ENCODE results near the gene KIZ.
"Not testable (repeated sequence)": the region's sequence is repeated elsewhere in the genome, so short reads cannot be mapped to it uniquely, and the experiment has no call there.

KIZ gene

DNA sequence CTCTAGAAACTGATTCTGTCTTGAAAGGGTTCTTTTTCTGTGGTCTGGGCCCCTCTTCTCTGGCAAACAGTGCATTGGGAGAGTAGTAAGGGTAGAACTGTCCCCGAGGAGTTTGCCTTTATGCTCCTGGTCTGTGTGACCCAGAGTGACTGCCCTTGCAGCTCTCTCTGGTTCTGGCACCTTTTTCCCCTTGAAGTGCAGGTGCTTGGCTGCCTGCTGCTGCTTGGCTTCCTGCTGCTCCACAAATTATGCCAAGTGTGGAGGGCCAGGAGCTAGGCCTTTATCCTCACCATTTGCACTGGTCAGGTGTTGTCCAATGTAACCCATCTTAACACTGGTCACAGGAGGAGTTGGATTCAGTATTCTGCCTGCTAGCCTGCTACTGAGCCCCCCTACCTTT is 11.2 kb downstream of the KIZ start:
- DNase-seq (ENCODE audit: low read depth in 2 of 2): no peak

- DNase-seq (ENCODE audit: low read depth in 2 of 2): no peak
Measured at GRCh38 chr20:21139881-21140566, 14.1 kb downstream of the KIZ start.

DNA sequence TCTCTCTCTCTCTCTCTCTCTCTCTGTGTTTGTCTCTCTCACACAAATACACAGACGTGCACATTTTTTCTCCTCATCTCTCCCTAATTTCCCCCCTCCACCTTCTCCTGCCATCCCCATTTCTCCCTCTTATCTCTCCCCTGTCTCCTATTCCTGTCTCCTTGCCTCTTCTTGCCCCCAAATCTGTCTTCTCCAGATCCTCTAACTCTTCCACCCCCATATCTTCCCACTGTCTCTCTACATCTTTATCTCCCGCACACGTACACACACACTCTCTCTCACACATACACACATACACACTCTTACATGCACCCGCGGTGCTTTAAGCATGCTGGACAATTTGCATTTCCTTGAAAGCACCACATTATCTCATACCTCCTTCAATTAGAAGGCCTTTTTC is 15.9 kb downstream of the KIZ start:
- DNase-seq (ENCODE audit: low read depth in 2 of 2): no peak

GRCh38 chr20:21143194-21143890 is 17.5 kb downstream of the KIZ start:
- DNase-seq (ENCODE audit: low read depth in 2 of 2): no peak

DNA sequence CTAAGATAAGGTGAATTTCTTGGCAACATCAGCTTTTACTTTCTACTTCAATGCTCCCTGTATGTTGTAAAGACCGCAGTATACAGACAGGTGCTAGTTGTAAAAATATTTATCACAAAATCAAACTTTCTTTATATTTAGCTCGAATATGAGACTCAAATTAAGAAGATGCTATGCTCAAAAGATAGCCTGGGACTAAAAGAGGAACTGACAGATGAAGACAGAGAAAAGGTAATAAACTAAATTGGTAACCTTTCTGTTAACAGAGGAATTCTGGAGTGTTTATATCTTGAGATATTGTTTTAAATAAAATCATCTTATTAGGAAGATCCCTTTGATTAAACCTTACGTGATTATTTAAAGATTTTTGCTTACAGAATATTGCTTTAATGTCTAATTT is 19.5 kb downstream of the KIZ start:
- no peak for DNase-seq (ENCODE audit: low read depth in 2 of 2)

GRCh38 chr20:21146215-21146614 is 20.3 kb downstream of the KIZ start:
- DNase-seq (ENCODE audit: low read depth in 2 of 2): no peak

- no peak for DNase-seq (ENCODE audit: low read depth in 2 of 2)
Measured at GRCh38 chr20:21147593-21147992, 21.7 kb downstream of the KIZ start.

GRCh38 chr20:21149344-21149743 is 23.5 kb downstream of the KIZ start:
- no peak for DNase-seq (ENCODE audit: low read depth in 2 of 2)

DNA sequence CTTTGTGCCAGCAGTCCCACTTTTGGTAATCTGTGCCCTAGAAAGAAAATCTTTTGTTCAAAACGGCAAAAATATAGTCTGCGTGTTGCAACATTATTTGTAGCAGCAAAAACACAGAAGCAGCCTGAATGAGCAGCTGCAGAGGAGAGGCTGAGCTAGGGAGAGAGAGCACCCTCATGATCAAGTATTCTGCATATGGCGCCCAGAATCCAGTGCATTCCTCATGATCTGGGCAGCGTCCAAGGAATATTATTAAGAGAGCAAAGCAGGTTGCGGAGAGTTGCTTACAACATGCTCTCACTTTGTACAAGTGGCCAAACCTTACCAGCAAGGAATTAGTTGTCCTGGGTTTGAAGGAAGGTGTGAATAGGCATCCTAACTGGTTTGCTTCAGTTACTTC is 25.9 kb downstream of the KIZ start:
- no peak for DNase-seq (ENCODE audit: low read depth in 2 of 2)

GRCh38 chr20:21154692-21155091 is 28.8 kb downstream of the KIZ start:
- DNase-seq (ENCODE audit: low read depth in 2 of 2): no peak

- no peak for DNase-seq (ENCODE audit: low read depth in 2 of 2)
Measured at GRCh38 chr20:21155268-21155667, 29.4 kb downstream of the KIZ start.

- DNase-seq (ENCODE audit: low read depth in 2 of 2): no peak
Measured at GRCh38 chr20:21156266-21156665, 30.4 kb downstream of the KIZ start.

DNA sequence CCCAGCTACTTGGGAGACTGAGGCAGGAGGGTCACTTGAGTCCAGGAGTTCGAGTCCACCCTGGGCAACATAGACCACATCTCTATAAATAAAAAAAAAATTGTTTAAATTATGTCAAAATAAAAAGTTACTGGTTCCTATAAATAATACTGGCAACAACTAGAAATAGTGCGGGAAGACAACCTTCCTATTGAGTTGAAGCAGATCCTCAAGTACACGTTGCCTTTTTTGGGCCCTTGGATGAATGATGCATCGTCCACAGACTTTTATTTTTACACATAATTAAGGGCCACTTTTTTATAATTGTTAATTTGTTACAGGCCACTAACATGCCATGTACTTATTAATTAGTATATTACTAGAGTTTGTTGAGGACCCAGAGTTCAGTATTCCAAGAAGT is 31.1 kb downstream of the KIZ start:
- DNase-seq (ENCODE audit: low read depth in 2 of 2): no peak

DNA sequence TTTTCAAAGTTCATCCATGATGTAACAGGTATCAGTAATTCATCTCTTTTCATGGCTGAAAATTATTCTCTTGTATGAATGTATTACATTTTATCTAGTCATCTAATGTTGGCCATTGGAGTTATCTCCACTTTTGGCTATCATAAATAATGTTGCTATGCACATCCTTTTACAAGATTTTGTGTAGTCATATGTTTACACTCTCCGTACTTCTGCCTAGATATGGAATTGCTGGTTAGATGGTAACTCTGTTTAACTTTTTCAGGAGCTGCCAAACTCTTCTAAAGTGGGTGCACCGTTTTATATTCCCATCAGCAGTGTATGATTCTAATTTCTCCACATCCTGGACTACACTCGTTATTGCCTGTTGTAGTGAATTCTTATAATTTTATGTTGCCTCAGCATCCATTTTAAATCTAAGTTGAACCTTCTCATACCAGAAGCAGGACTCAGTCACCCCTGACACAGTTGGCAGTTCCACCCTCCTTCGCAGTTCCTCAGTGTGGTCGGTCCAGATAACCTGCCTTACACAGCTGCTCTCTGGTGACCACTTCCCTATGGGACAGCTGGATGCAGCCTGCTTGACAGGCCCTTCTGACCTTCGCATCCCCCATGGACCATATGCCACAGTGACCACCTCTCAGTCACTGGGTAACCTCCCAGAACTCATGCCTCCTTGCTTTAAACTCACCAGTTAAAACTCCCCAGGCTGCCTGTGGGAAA is 33.9 kb downstream of the KIZ start:
- no peak for DNase-seq (ENCODE audit: low read depth in 2 of 2)

- no peak for DNase-seq (ENCODE audit: low read depth in 2 of 2)
Measured at GRCh38 chr20:21161926-21162325, 36.0 kb downstream of the KIZ start.

- no peak for DNase-seq (ENCODE audit: low read depth in 2 of 2)
Measured at GRCh38 chr20:21162631-21163030, 36.7 kb downstream of the KIZ start.

GRCh38 chr20:21166801-21167200 is 40.9 kb downstream of the KIZ start:
- no peak for DNase-seq (ENCODE audit: low read depth in 2 of 2)

DNA sequence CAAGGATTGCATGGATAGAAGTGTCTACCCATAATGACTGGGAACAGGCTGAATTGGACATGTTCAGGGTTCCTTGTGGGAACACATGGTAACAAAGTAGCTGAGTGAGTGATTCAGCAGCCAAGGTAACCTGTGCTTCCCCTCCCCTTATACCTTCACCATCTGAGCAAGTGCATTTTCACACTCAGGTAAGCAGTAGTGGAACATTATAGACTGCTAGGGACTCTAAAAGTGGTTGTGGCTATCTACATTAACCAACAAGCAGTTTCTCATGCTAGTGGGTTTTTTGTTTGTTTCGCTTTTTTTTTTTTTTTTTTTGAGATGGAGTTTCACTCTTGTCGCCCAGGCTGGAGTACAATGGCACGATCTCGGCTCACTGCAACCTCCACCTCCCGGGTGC is 41.4 kb downstream of the KIZ start:
- no peak for DNase-seq (ENCODE audit: low read depth in 2 of 2)

- not testable (repeated sequence) for DNase-seq (ENCODE audit: low read depth in 2 of 2)
Measured at GRCh38 chr20:21168061-21168460, 42.2 kb downstream of the KIZ start.

GRCh38 chr20:21172626-21173025 is 46.7 kb downstream of the KIZ start:
- DNase-seq (ENCODE audit: low read depth in 2 of 2): no peak

GRCh38 chr20:21173485-21173884 is 47.6 kb downstream of the KIZ start:
- DNase-seq (ENCODE audit: low read depth in 2 of 2): no peak

- no peak for DNase-seq (ENCODE audit: low read depth in 2 of 2)
Measured at GRCh38 chr20:21174516-21175239, 48.8 kb downstream of the KIZ start.
